Measurements from ENCODE around the gene ST8SIA6. TPM values are rescaled to one million over a fixed set of nuclear protein-coding genes. Genes with fewer than 3 reads are reported as not detected.

The ST8SIA6 gene
- total and polyA plus RNA-seq, 10 of the 15 experiments (the other 5 are each of a cell fraction or from before 2014, with no cell fraction given) = 0.22 TPM; not detected in 9

DNA sequence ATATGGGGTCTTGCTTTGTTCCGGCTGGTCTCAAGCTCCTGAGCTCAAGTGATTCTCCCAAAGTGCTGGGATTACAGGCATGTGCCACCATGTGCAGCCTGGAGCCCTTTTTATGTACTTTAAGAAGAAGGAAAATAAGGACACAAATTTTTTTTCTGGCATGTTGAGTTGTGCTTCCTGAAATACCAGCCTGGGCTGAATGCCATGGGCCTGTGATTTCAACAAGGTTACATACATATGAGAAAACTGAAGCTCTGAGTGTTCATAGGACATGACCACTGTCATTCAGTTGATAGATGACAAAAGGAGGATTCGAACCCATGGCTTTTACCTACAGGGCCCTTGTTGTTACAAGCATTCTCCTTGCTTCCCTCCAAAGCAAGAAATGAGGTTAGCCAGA is 36.1 kb downstream of the ST8SIA6 start:
- no peak overlapping the region for H3K27ac ChIP-seq (ENCODE audit: control insufficient read depth, insufficient read depth)
- no peak overlapping the region for H3K4me3 ChIP-seq
- WGBS (ENCODE audit: insufficient coverage, insufficient replicate concordance, low lambda C conversion rate, missing lambda C conversion rate) = 25% methylated on average over 2 of the region's 2 CpGs
- intact Hi-C loops (cut with micrococcal nuclease; ENCODE audit: unreplicated experiment) (loop anchor here (5.0 kb wide), 1 partner anchor 566 kb away; no protein-coding TSS in a partner anchor), in situ Hi-C loops (cut with MboI) (no loop called here)
- H3K36me3 ChIP-seq (ENCODE audit: control insufficient read depth in 2 of 2, insufficient read depth in 2 of 2, low read length in 1 of 2) = no peaks in the 10 kb centered on the region
- H3K9me3 ChIP-seq (replicated peaks; ENCODE audit: control insufficient read depth, insufficient read depth, low read length) = no peaks in the 10 kb centered on the region; the same call in 2 of the 3 replicates
- RAD21 ChIA-PET (ENCODE audit: unreplicated experiment) = interaction anchor here (1.6 kb wide), 1 partner anchor 141 kb away, joined by 3 read pairs; no protein-coding TSS in a partner anchor
- no peaks in the 10 kb centered on the region for H4K20me1 ChIP-seq (ENCODE audit: control insufficient read depth, insufficient read depth)
- FAIRE-seq (no peak), ATAC-seq (no peak), DNase-seq (ENCODE audit: low read depth, low spot score) (no peak)
- TF ChIP-seq SUZ12 (IDR thresholded peaks at IDR 0.05; ENCODE audit: unreplicated experiment) (no peak), RELA (IDR thresholded peaks at IDR 0.05; ENCODE audit: borderline replicate concordance, partially characterized antibody) (no peak), POLR2A (IDR thresholded peaks at IDR 0.05; ENCODE audit: low read depth, low read length) (no peak), IKZF1 (conservative IDR thresholded peaks at IDR 0.05) (no peak), JUNB (IDR thresholded peaks at IDR 0.05) (no peak), BACH1 (IDR thresholded peaks at IDR 0.05; ENCODE audit: borderline replicate concordance) (no peak), EZH2 (IDR thresholded peaks at IDR 0.05; ENCODE audit: borderline replicate concordance, control insufficient read depth, low read depth, low read length) (no peak)
- H3K9ac ChIP-seq (ENCODE audit: control insufficient read depth, insufficient read depth, low read length) = no peak overlapping the region
- POLR2A ChIA-PET = no interaction called here
- SMC1A ChIA-PET (ENCODE audit: uncharacterized antibody, unreplicated experiment) = no interaction called here
- H3K4me1 ChIP-seq (ENCODE audit: control insufficient read depth, insufficient read depth, low read length) = no peaks in the 10 kb centered on the region
- CTCF ChIA-PET = no interaction called here
- no peak overlapping the region for H3K4me2 ChIP-seq (ENCODE audit: control insufficient read depth, insufficient read depth)
- no TSS peak for BruUV-seq (replicated peaks)
- no peaks in the 10 kb centered on the region for H3K79me2 ChIP-seq (ENCODE audit: control insufficient read depth, insufficient read depth, low read length)
- H2AFZ ChIP-seq (ENCODE audit: control insufficient read depth, low read depth, low read length) = no peak overlapping the region
- H3K27me3 ChIP-seq (replicated peaks in 1 of 2; ENCODE audit: control insufficient read depth in 2 of 2, insufficient read depth in 2 of 2, low read length in 1 of 2) = 0 out of 4 replicates have a peak, but pooled peaks cover 0 to 3% of the 10 kb centered on the region in 2 experiments

All from GM12878 (cell line).